HG03342 (cell line): Measurements from ENCODE around the gene FOLR1.
"Not testable (repeated sequence)": the region's sequence is repeated elsewhere in the genome, so short reads cannot be mapped to it uniquely, and the experiment has no call there.

Source experiments
- ATAC-seq: cut with Tn5 transposase; IDR thresholded peaks from one replicate; pipeline ENCODE4 v1.9.1; 2021; ENCODE audit warnings: mild to moderate bottlenecking, moderate library complexity; ENCODE audit not compliant: unreplicated experiment

The FOLR1 gene

DNA sequence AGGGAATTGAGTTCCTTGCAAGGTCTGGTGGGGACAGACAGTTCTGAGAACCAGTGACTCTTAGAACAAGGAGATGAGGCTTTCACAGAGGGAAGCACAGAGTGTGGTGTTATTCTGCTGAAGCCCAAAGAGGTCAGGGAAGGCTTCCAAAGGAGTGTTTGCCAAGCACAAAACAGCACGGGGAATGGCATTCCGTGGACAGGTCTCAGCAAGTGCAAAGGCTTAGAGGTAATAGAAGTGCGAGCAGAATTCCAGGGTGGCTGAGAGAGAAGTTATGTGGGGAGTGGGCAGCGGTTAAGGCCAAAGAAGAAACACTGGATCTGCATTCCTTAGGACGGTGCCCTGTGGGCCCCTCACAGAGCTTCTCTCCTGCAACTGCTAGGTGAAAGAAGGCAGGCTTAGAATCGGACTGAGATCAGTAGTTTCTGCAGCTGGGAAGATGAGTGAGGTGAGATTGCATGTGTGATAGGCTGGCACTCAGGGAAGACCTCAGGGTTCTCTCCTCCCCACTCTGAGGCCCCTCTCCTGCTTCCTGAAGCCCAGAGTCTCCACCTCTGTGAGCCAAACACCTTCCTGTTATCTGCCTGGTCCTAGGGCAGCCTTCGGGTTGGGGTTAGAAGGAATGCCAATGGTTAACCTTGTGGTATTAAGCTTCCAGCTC lies 10.9 kb upstream of the FOLR1 start:
- not testable (repeated sequence) for ATAC-seq

DNA sequence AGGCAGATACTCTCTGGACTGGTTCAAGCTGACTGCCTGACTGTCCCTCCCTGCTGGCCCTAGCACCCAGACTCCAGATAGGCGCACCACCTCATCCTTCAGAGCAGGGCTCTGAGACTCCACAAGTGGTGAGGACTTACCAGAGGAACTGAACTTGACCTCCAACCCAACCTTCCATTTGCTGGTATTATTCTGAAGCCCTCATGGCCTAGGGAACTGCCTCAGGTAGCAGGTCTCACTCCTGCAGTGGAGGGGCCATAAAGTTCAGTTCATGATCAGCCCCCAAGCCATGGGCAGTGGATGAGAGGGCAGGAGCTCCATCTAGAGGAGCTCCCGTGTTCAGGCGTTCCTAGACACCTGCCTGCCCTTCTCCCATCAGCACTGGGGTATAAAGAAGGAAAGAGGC lies 10.4 kb upstream of the FOLR1 start:
- ATAC-seq = not testable (repeated sequence)

DNA sequence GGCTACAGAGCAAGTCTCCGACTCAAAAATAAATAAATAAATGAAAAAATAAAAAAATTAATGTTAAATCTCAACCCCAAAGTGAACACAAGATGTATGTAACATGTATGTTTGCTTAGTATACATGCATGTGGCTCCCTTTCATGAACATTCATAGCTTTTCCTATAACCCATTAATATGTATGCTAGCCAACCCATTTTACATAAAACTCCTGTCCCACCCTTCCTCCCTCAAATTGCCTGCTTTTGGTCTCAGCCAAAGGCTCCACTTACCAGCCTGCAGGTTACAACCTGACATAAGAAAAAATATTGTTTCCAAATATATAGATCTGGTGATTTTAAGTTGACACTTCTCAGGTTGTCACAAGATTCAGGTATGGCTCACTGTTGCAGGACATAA lies 3.7 kb upstream of the FOLR1 start:
- ATAC-seq = no peak

DNA sequence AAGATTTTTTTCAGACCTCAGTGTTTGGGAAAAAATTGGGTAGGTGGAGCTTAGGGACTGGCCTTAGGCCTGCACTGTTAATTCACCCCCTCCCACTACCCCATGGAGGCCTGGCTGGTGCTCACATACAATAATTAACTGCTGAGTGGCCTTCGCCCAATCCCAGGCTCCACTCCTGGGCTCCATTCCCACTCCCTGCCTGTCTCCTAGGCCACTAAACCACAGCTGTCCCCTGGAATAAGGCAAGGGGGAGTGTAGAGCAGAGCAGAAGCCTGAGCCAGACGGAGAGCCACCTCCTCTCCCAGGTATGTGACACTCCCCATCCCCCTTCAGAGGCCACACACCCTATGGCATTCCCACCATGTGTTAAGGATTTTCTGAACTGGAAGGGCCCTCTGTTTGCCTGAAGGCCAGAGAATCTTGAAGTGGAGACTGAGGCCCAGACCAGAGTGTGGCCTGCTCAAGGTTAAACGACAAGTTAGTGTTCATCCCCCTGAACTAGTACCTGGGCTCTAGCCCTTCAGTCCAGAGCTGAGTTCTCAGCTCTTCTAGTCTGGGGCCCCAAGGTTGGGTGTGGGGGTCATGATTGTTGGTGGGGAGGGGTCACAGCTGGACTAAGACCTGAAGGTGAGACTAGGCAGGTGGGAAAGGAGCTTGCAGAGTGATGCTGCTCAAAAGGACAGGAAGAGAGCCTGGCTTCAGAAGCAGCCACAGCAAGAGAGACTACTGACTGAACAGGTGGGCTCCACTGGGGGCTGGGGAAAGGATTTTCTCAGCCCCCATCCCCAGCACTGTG lies 2.3 kb upstream of the FOLR1 start:
- ATAC-seq = no peak

DNA sequence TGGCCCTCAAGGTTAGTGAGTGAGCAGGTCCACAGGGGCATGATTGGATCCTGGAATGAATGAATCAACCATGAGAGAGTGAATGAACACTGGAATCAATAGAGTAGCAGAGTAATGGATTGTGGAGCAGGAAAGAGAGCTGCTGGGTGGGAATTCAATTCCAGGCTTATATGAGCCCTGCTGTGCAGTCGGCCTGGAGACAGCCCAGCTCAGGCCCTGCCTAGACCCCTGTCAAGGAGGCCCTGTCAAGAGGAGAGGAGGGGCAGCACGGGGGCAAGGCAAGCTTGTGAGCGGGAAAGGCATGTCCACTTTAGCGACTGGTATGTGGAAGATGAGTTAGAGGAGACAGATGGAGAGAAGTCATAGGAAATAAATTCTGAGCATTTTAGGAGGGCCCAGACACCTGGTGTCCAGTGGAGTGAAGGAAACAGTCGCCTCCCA lies 1.3 kb upstream of the FOLR1 start:
- no peak for ATAC-seq

DNA sequence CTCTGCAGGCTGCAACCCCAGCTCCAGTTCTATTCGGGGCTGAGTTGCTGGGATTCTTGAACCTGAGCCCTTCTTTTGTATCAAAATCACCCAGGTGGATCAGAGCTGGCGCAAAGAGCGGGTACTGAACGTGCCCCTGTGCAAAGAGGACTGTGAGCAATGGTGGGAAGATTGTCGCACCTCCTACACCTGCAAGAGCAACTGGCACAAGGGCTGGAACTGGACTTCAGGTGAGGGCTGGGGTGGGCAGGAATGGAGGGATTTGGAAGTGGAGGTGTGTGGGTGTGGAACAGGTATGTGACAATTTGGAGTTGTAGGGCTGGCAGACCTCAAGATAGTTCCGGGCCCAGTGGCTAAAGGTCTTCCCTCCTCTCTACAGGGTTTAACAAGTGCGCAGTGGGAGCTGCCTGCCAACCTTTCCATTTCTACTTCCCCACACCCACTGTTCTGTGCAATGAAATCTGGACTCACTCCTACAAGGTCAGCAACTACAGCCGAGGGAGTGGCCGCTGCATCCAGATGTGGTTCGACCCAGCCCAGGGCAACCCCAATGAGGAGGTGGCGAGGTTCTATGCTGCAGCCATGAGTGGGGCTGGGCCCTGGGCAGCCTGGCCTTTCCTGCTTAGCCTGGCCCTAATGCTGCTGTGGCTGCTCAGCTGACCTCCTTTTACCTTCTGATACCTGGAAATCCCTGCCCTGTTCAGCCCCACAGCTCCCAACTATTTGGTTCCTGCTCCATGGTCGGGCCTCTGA lies 3.8 kb downstream of the FOLR1 start:
- no peak for ATAC-seq

DNA sequence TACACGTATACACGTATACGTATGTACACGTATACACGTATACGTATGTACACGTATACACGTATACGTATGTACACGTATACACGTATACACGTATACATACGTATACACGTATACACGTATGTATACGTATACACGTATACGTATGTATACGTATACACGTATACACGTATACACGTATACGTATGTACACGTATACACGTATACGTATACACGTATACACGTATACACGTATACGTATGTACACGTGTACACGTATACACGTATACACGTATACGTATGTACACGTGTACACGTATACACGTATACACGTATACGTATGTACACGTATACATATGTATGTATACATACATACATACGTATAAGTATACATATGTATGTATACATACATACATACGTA lies 9.5 kb downstream of the FOLR1 start:
- ATAC-seq = not testable (repeated sequence)

DNA sequence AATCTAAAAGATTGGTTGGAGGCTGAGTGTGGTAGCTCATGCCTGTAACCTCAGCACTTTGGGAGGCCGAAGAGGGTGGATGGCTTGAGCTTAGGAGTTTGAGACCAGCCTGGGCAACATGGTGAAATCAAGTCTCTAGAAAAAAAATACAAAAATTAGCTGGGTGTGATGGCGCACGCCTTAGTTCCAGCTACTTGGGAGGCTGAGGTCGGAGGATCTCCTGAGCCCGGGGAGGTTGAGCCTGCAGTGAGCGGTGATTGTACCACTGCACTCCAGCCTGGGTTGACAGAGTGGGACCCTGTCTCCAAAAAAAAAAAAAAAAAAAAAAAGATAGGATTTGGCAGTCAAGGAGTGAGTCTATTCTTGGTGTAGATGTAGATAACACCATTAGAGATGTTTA lies 10.6 kb downstream of the FOLR1 start:
- no peak for ATAC-seq

DNA sequence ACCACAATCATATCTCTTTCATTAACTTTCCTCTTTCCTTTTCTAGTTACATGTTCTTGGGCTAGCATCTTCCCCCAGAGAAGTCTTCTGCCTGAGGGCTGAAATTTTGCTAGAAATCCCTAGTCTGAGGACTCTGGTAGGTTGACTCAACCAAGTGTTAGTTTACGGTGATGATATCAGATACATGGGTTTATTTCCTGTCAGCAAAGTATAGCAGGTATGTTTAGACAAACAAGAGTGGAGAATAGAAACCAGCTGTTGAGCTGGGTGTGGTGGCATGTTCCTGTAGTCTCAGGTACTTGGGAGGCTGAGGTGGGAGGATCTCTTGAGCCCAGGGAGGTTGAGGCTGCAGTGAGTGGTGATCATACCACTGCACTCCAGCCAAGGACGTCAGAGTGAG lies 11.2 kb downstream of the FOLR1 start:
- ATAC-seq = no peak

DNA sequence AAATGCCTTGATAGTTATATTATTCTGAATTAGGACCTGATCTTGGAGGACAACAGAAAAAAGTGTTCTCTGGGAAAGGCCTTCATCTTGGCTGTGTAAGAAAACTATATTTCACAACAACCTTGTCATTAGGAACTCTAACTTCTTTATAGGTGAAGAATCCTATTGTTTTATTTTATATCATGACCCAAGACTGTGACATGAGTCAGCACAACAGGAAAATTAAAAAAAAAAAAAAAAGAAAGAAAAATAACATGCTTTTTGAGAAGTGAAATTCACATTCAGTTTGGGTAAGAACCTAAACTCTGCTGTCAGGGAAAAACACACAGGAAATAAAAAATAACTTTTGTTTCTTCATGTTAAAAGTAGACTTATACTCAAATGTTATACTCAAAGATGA lies 12.9 kb downstream of the FOLR1 start:
- no peak for ATAC-seq

DNA sequence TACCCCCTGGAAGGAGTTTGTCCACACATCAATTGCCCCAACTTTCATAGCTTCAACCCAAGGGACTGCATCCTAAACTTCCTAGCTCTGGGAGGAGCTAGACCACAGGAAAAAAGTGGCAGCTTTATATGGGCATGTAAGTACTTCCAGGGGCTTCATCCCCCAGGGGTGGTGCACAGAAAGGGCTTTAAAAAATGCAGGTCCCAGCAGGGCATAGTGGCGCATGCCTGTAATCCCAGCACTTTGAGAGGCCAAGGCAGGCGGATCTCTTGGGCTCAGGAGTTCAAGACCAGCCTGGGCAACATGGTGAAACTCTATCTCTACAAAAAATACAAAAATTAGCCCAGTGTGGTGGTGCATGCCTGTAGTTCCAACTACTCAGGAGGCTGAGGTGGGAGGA lies 14.9 kb downstream of the FOLR1 start:
- not testable (repeated sequence) for ATAC-seq

DNA sequence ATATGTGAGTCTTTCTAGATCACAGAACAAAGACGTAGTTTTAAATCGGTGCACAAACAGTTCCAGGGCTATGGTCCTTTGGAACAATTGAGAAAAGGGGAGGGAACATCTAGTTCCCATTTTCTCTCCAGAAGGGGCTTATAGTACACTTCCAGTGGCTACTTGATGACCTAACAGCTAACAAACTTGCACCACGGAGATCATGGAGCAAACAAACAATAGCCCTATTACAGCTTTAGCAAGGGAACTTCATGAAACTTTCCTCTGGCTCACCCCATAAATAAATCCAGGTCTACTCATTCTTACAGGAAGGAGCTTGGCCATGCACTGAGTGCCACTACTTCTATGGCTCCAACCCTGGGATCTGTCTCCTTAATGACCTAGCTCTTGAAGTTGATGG lies 16.3 kb downstream of the FOLR1 start:
- ATAC-seq = no peak

DNA sequence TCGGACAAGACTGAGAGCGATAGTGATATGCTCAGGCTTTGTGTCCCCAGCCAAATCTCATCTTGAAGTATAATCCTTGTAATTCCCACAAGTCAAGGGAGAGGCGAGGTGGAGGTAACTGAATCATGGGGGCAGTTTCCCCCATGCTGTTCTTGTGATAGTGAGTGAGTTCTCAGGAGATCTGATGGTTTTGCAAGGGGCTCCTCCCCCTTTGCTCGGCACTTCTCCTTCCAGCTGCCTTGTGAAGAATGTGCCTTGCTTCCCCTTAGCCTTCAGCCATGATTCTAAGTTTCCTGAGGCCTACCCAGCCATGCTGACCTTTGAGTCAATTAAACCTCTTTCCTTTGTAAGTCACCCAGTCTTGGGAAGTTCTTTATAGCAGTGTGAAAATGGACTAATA lies 17.2 kb downstream of the FOLR1 start:
- no peak for ATAC-seq

DNA sequence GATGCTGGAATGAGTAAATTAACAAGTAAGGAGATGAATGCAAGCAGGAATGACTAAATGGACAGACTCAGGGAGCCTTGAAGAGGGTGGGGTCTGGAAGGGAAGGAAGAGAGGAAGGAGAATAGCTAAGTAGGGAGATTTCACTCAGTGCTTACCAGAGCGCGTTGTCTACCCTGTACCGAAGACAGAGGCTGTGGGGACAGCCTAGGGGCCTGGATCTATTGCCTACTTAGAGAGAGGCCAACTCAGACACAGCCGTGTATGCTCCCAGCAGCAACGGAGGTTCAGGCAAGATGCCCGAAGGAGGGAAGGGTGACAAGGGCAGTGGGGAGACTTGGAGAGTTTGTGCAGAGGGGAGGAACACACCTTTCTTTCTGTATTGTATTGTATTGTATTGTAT lies 24.7 kb downstream of the FOLR1 start, which contains the start of gene FOLR2:
TSS of gene FOLR2 (plus strand) at position 157 of the 400 bp plus-strand sequence. CDS start 1,791 bp downstream, outside the sequence.
- no peak for ATAC-seq

DNA sequence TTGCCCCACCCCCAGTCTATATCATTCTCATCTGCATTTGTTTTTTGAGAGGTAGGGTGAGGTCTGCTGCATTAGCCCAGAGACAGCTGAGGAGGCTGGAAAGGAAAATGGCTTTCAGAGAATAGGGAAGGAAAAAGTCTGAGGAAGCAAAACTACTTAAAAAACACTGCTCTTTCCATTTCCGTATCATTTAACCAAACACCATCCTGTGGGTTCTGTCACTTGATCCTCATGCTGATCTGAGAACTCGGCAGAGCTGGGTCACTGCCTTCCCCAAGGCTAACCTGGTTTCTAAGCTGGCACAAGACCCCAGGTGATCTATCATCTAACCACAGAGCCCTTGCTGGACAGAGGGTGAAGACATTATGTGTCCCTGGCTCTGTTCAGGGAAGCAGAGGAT lies 25.9 kb downstream of the FOLR1 start:
- ATAC-seq = no peak

DNA sequence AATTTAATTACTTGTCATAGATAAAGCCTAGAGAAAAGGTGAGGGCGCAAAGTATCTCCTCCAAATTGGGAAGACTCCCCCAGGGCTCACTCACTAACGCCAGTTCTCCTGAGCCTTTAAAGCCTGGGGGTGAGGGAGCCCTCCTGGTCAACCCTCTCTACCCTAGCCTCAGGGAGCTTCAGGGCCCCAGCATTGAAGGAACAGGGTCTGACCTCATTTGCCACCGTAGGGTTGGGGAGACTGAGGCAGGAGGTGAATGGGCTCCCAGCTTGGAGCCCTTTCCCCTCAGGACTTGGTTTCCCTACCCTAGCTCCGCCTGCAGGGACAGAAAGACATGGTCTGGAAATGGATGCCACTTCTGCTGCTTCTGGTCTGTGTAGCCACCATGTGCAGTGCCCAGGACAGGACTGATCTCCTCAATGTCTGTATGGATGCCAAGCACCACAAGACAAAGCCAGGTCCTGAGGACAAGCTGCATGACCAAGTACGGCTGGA lies 26.4 kb downstream of the FOLR1 start:
- no peak for ATAC-seq

DNA sequence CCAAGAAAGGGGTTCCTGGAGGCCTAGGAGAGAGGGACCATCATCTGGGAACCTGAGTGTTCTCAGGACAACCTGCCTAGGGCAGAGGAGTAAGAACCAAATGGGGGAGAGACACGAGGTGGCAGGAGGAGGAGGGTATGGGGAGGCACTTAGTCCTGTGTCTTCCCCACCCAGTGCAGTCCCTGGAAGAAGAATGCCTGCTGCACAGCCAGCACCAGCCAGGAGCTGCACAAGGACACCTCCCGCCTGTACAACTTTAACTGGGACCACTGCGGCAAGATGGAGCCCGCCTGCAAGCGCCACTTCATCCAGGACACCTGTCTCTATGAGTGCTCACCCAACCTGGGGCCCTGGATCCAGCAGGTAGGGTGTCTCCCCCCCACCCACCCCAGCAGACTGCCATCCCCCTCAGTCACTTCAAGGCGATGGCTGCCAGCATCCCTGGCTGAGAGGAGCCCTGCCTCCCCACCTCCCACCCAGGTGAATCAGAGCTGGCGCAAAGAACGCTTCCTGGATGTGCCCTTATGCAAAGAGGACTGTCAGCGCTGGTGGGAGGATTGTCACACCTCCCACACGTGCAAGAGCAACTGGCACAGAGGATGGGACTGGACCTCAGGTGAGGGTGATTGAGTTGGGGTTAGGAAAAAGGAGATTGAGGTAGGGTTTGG lies 28.9 kb downstream of the FOLR1 start:
- no peak for ATAC-seq

DNA sequence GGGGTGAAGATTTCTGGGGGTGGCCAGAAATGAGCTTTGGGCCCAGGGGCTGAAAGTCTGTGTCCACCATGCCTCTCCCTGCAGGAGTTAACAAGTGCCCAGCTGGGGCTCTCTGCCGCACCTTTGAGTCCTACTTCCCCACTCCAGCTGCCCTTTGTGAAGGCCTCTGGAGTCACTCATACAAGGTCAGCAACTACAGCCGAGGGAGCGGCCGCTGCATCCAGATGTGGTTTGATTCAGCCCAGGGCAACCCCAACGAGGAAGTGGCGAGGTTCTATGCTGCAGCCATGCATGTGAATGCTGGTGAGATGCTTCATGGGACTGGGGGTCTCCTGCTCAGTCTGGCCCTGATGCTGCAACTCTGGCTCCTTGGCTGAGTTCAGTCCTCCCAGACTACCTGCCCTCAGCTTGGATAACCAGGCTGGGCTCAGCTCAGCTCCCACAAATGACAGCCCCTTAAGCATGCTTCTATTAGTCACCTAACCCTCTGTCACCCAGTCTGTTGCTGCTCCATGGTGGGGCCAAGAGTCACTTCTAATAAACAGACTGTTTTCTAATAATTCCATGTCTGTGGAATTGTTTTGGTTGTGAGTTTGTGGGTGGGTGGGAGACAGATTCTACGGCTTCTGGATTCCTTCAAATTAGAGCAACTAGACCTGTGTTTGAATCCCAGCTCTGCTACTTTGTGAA lies 29.6 kb downstream of the FOLR1 start:
- ATAC-seq = no peak

DNA sequence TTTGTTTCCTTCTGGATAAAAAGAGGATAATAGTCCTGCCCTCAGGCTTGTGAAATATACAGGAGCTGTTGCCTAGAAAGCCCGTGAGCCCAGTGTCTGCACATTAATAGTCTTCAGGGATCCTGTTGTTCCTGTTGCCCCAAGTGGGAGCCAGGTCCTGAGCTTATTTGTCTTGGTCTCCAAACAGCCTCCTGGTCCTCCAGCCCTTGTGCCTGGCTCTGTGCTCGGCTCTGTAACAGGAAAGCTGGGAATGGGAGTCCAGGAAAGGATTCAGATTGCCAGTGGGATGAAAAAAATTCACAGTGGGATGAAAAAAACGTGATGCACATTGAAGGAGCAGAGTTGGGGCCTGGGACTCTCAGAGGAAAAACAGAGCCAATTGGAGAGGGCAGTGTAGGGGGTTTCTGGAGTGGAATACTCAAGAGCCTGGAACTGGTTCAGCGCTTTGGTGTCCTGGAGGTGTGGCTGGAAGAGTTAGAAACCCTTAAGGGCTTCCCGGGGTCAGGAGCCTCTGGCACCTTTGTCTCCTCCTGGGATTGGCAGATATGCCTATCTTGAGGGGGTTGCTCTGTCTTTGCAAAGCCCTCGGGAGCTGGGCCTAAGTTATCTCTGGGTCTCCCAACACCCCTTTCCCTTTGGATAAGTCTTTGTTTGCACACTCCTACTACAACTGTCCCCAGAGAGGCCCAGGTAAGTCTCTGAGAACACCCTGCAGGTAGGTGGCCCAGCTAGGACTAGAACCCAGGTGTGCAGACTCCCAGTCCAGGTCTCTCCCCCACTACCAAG lies 30.4 kb downstream of the FOLR1 start:
- no peak for ATAC-seq
